GM19397 (cell line): Measurements from ENCODE around the gene PEX7.
"Not testable (repeated sequence)": the region's sequence is repeated elsewhere in the genome, so short reads cannot be mapped to it uniquely, and the experiment has no call there.

Experiments used
- ATAC-seq: cut with Tn5 transposase; IDR thresholded peaks from one replicate; pipeline ENCODE4 v1.9.1; 2021; ENCODE audit warnings: mild to moderate bottlenecking, moderate library complexity; ENCODE audit not compliant: unreplicated experiment

Gene PEX7

GRCh38 chr6:136790411-136791295 is 31.7 kb upstream of the PEX7 start:
- ATAC-seq, result no peak

GRCh38 chr6:136791296-136792094 is 30.9 kb upstream of the PEX7 start:
- ATAC-seq, result peak; percentile 19

DNA sequence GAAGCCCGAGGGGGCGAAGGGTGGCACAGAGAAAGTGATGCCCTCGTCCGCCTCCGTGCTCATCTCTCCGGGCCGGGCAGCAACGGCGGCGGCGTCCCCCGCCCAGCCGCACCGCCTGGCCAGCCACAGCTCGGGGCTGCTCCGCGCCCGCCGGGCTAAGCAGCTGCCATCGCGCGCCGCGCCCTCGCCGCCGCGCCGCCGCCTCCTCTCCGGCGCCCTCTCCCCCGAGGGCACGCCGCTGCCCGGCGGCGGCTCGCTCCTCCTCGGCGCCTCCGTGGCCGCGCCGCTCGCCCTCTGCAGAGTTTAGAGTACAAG is 30.3 kb upstream of the PEX7 start:
- ATAC-seq, result no peak

DNA sequence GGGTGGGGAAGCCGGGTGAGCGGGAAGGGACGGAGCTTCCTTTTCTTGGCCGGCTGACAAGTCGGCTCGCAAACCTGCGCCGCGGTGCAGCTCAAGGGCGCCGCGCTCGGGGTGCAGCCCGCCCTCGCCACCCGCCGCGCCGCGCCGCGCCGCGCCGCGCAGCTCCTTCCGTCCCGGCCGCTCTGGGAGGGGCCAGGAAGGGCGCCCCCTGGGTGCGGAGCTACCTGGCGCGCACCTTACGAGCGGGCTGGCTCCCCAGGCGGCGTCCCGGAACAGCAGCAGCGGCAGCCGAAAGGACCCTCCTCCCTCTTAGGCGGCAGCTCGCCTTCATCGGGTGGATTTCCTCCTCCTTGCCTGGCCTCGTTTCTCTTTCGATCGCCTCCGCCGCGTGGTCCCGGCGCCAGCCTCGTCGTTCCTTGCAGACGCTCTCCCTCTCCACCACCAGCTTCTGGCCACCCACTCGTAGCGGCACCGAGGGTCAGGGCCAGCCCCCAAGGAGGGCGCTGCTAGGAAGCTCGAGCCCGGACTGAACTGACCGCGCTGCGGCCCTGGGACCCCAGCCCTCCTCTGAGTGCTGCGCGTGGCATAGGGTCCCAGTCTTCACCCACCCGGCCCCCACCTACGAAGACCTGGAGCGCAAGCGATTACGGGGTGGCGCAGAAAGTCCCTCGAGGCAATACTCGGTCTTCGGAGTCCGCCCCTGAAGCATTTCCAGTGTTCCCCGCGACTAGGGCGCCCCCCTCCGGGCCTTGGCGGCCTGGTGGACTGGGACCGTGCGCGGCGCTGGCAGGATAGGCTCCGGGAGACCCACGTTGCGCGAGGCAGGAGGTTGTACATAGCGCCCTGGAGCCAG is 29.8 kb upstream of the PEX7 start, which contains the start of gene MAP3K5:
Gene MAP3K5, minus strand, starts transcription at position 68 of the 853 bp plus-strand sequence. CDS start 320 bp downstream, outside the sequence.
- peak; percentile 65 for ATAC-seq

- no peak for ATAC-seq
These were observed 29.0 kb upstream of the PEX7 start for GRCh38 chr6:136793363-136793762.

DNA sequence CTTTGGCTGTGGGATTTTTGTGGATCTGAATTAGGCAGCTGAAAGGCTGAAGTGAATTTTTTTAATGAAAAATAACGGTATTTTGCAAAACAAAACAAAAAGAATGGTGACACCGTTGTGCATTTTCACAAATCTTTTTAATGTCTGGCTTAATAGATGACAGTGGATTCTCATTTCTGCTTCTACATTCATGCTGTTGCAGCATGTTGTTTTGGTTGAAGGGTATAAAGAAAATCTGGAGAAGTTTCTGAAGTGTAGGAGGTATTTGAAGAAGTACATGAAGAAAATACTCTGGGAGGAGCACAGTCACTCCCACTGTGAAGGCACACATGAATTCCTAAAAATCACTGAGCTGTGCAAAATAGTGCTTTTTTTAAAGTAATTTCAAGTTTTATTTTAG is 27.0 kb upstream of the PEX7 start:
- no peak for ATAC-seq

DNA sequence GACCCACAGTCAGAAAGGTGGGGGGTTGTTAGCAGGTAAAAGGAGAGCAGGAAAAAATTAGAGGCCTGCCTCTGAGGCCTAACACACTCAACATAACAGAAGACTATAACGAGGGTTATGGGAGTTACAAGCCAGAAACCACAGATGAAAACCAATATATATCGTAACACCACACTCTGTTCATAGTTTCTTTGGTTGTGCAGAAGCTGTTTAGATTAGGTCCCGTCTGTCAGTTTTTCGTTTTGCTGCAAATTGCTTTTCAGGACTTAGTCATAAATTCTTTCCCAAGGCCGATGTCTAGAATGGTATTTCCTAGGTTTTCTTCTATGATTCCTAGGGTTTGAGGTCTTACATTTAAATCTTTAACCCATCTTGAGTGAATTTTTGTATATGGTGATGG is 26.4 kb upstream of the PEX7 start:
- no peak for ATAC-seq

DNA sequence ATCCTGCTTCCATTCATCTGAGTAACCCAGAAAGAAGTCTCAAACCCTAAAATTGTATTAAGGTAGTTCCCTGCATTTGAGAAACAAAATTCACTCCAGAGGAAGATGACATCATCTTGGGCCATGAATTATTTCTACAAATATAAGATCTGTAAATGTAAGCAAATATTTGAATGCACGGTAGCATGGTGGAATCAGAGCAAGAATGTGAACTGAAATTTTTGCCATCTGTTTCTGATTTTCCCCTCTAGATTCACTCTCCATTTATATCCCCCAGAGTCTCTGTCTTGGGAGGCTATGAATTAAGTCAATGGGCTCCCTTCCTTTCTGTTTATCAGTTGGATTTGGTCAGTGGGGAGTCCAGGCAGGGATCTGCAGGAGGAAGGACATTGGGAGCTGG is 24.3 kb upstream of the PEX7 start:
- no peak for ATAC-seq

GRCh38 chr6:136801581-136801980 is 20.8 kb upstream of the PEX7 start:
- ATAC-seq, result no peak

GRCh38 chr6:136803608-136804007 is 18.8 kb upstream of the PEX7 start:
- ATAC-seq, result no peak

DNA sequence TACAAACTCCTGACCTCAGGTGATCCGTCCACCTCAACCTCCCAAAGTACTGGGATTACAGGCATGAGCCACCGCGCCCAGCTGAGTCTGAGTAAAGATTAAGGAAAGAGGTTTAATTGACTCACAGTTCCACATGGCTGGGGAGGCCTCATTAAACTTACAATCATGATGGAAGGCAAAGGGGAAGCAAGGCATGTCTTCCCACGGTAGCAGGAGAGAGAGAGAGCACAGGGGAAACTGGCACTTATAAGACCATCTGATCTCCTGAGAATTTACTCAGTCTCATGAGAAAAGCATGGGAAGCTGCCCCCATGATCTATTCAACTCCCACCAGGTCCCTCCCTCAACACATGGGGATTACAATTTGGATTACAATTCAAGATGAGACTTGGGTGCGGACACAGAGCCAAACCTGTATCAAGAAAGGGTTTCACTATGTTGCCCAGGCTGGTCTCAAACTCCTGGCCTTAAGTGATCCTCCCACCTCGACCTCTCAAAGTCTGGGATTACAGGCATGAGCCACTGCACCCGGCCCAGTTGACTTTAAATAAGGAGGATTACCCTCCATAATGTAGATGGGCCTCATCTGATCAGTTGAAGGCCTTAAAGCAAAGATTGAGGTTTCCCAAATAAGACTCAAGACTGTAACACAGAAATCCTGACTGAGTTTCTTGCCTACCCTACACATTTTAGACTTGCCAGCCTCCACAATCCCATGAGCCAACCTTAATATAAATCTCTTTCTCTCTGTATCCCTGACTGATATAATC is 13.1 kb upstream of the PEX7 start:
- ATAC-seq, result no peak

DNA sequence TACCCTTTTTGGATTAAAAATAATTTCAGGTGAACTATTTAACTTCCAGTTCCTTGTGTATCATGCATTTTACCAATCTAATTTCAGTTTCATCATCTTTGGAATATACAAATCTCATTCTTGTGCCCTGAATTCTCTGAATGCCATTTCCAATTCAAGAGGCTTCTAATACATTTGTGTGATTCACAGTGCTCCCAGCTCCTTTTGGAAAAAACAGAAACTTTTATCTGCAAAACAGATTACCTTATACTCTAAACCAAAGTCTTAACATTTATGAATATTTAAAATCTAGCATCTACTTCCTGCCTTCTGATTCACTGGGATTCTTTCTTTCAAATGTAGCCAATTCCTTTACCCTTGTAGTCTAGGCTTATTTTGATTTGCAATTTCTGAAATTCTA is 11.1 kb upstream of the PEX7 start:
- ATAC-seq, result no peak

GRCh38 chr6:136812174-136812573 is 10.2 kb upstream of the PEX7 start:
- ATAC-seq, result no peak

- ATAC-seq, result not testable (repeated sequence)
These were observed 6.8 kb upstream of the PEX7 start for GRCh38 chr6:136815608-136816007.

- ATAC-seq, result no peak
These were observed 5.7 kb upstream of the PEX7 start for GRCh38 chr6:136816656-136817055.

DNA sequence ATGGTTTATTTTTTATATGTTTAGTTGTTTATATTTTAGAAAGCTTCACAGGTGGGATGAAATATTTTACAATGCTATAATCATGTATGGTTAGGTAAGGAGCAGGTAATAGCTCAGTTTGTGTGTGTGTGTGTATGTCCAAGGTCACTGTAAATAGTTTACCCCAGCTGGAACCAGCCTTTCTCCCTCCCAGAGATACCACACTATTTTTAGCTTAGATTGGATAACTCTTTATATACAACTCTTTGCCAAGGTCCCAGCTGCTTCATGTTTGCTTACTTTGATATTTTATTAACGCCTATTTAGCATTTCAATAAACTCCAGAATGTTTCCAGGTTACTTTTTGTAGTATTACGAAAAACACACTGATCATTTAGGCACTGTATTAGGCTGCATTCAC is 1.8 kb upstream of the PEX7 start:
- ATAC-seq, result no peak

DNA sequence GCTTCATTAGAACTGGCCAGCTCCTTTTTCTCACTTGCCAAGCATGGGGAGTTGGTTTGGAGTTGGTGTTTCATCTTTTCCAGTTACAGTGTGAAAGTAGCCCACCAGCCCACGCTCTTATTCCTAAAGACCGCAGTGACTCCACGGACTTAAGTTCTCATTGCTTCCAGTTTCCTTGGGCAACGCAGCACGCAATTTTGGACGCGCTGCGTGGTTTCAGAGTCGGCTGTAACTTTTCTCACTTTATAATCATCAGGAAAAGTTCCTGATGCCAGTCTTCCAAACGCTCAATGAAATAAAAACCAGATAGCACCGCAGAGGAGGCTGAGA is 381 bp upstream of the PEX7 start:
- peak; percentile 3 for ATAC-seq

DNA sequence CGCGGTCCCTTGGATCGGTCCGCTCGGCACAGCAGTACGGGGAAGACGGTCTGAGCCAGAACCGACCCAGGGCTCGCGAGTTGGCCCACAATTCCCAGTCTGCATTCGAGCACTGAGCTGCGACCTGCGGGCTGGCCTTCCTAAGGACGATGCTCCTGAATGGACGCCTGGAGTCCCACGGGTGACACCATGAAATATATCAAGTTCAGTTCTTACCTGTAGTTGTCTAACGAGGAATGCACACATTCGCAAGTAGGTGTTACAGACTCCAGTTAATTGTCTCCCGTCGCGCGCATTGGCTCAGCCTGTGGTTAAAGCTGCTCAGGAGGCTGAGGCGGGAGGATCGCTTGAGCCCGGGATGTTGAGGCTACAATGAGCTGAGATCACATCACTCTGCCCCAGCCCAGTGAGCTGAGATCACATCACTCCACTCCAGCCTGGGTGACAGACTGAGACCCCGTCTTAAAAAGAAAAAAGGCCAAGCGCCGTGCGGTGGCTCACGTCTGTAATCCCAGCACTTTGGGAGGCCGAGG is 802 bp downstream of the PEX7 start:
- no peak for ATAC-seq

GRCh38 chr6:136826216-136826615 is 3.8 kb downstream of the PEX7 start:
- ATAC-seq, result no peak

DNA sequence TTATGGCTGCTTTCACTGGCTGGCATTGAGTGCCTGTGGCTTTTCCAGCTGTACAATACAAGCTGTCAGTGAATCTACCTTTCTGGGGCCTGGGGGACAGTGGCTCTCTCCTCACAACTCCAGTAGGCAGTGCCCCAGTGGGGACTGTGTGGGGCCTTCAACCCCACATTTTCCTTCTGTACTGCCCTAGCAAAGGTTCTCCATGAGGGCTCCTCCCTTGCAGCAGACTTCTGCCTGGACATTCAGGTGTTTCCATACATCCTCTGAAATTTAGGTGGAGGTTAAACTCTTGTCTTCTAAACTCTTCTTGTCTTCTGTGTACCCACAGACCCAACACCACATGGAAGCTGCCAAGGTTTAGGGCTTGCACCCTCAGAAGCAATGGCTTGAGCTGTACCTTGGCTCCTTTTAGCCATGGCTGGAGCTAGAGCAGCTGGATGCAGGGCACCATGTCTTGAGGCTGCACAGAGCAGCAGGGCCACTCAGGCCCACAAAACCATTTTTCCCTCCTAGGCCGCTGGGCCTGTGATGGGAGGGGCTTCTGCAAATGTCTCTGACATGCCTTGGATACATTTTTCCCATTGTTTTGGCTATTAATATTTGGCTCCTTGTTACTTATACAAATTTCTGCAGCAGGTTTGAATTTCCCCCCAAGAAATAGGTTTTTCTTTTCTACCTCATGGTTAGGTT is 9.6 kb downstream of the PEX7 start:
- ATAC-seq, result no peak
